ENCODE results near the gene AUTS2.

Gene AUTS2

DNA sequence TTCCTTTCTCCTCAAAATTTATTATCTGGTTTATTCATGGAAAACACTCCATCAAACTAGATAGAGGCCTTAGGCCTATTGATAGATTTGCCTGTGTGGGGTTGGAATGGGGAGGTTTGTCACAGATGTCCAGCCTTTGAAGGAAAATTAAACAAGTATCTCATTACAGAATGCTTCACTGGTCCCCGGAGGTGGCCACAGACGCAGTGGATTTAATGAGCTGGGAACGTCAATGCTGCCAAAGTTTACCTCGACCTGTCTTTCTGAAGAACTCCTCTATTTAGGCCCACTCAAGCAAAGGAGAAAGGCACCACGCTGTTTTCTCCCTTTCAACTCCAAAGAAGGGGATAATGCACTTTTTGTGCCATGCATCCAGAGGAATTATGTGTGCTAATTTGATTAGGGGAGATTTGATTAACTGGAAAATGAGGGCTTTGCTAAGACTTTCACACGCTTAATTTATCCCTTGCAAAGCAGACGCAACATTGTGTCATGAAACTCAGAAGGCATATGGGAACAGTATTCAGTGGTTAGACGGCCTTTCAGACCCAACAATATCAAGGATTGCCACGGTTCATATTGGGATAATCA is 974.9 kb downstream of the AUTS2 start:
- DNase-seq (ENCODE audit: low read depth in 3 of 3): no peak

- no peak for DNase-seq (ENCODE audit: low read depth in 3 of 3)
Observed at GRCh38 chr7:70573696-70574095, 975.4 kb downstream of the AUTS2 start.

DNA sequence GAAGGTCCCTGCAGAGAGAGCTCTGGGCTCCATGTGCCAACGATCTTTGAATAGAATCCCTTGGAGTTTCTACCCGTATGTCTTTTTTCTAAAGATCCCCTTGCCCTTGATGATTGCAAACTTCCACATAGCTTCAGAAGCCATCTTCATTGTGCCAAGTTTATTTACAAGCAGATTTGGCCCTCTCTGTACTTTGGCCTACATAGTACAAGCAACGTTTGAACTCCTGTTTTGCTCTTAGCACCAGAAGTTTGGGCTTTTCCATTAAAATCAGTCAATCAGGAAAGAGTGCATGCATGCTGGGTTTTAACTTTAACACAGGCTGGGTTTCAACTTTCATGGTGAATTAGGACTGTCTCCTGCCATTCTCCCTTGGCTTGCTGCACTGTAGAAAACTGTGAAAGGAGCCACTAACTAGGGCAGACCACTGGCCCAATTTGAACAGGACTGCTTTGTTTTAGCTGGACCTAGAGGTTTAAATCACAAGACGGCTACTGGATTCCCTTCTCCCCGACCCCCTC is 976.1 kb downstream of the AUTS2 start:
- no peak for DNase-seq (ENCODE audit: low read depth in 3 of 3)

- no peak for DNase-seq (ENCODE audit: low read depth in 3 of 3)
Observed at GRCh38 chr7:70574970-70575799, 976.9 kb downstream of the AUTS2 start.

DNA sequence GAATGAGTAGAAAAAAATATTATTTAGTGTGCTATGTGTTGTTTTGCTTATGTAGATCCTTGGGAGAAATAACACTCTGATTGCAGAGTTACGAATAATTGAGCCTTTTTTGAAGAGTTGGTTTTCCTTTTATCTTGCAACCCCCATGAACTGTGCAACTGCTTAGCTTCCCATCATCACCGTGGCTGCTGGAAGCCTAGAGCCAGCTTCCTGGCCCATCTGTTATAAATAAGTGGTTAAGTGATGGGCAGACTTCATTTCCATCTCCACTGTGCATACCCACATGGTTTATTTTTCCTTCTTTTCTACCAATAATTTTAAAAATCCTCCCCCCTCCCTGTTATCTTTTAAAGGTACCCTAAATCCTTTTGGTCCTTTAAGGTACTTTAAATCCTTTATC is 978.8 kb downstream of the AUTS2 start:
- no peak for DNase-seq (ENCODE audit: low read depth in 3 of 3)

DNA sequence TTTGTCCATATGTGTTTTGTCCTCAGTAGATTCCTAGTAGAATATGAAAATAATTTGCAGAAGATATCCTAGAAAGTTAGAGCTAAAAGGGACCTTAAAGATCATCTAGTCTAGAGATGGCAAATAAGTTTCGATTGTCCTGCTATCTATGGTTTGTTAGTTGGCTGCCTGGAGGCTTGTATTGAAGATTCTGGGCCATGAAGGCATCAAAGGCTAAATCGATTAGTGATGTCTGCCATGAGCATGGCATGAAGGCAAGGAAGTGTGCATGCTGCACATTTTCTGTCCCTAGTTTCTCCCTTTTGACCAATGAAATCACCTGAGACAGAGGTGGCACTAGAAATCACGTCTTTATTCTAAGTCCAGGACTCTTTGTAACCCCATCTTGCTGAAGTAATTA is 979.9 kb downstream of the AUTS2 start:
- no peak for DNase-seq (ENCODE audit: low read depth in 3 of 3)

DNA sequence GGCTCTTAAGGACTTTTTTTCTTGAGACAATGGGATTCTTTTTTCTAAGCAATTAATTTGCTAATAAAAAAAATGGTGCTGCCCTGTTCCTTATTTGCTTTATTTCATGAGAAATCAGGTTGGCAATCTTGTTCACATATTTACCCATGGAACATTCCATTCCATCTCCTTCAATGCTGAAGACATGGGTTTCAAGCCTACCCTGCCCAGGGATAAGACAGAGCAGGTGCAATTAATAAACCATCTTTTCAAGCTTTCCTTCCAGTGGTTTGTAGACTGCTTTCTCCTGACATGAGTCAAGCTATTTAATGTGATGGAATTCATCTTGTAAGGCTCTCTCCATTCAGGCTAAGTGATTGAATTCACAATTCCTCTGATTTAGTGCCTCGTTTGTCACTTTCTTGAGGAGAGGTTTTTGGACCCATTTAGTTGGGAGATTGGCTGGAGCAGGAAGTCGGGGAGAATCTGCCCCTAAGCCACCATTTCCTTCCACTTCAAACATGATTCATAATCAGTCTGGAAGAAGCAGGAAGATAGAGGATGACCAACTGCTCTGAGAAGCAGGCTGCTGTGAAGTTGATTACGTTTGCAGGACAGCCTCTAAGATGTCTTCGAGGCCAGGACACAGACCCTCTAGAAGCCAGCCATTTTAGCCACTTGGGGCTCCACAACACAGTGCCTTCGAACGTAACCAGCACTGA is 981.3 kb downstream of the AUTS2 start:
- no peak for DNase-seq (ENCODE audit: low read depth in 3 of 3)

DNA sequence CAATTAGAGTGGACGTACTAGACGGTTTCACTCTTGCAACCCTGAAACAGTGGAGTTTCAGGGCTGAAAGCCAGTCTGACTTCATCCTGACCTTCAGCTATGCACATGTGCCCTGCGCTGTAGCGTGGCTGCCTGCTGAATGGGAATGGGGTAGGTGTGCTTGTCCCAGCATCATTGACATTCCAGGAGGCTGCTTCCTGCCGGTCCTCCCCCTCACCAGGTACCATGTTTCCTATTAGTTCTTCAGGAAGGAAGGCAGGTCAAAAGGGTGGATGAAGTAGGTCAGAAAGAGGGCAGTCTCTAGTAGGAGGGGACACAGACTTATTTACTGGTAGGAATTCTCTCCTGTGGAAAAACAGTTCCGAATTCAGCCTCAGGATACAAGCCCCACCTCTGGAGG is 981.9 kb downstream of the AUTS2 start:
- no peak for DNase-seq (ENCODE audit: low read depth in 3 of 3)

- no peak for DNase-seq (ENCODE audit: low read depth in 3 of 3)
Observed at GRCh38 chr7:70582927-70583895, 984.9 kb downstream of the AUTS2 start.

DNA sequence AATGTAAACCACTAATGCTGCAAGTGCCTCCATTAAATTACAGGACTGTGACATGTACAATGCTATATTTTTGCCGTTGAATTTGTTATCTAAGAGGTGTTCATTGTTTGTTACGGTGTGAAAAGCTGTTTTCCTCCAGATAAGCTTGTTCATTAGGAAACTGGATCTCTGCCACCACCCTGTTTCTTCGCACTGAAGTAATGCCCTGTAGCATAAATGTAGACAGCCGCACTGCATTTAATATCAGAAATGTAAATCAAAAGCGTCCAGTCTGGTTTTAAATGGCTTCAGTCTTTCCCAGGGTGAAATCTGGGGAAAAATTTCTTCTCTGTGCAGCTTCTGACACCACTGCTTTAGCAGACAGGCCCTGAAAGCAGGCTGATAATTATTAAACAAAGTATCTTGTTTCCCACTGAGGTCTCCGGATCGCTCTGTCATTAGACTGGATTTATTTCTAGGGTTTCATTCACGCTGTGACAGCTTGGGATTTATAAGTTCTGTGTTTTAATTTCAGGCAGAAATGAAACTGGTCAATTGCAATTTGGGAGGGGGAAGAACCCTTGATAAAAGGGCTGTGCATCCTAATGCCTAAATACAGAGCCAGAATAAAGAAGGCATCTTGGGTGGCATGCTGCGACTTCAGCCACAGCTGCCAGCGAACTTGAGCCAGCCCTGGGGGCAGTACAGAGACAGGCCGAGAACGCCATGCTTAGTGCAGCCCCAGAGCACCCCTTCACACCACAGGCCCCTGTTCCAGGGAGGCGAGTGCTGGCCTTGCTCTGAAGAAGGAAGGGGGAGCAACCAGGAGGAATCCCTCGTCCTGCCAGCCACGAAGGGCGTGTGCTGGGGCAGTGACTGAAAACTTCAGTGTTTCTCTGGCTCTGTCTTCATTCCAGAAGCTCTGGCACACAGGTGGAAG is 985.9 kb downstream of the AUTS2 start:
- no peak for DNase-seq (ENCODE audit: low read depth in 3 of 3)

- DNase-seq (ENCODE audit: low read depth in 3 of 3): no peak
Observed at GRCh38 chr7:70585071-70585470, 986.8 kb downstream of the AUTS2 start.

DNA sequence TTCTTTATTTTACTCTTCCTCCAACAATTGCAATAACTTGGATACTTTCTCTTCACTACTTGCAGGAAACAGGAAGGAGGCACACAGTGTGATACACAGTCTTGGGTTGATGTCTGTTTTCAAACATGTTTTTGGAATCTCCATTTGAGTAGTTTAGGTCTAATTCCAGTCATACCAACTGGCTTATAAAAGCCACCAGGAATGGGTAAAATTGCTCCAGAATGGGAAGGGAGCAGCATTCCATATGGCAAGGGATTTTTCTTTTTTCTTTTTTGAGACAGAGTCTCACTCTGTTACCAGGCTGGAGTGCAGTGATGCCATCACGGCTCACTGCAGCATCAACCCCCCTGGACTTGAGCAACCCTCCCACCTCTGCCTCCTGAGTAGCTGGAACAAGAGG is 988.5 kb downstream of the AUTS2 start:
- no peak for DNase-seq (ENCODE audit: low read depth in 3 of 3)

DNA sequence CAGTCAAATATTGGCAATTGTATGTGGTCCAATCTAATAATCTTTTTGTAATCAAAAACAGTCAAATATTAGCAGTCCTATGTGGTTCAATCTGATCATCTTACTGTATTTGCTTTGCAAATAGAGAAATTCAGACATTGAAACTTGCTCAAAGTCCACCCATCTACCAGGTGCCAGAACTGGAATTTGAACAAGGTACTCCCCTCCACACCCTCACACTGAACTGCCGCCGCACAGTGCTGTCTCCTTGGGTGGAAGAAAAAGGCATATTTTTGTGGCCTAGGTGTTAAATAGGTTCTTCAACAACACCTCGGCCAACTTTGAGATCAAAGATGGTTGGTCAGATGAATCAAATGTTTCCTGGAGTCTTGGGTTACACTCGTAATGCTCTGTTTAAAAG is 989.5 kb downstream of the AUTS2 start:
- no peak for DNase-seq (ENCODE audit: low read depth in 3 of 3)

GRCh38 chr7:70588191-70588921 is 990.1 kb downstream of the AUTS2 start:
- no peak for DNase-seq (ENCODE audit: low read depth in 3 of 3)

DNA sequence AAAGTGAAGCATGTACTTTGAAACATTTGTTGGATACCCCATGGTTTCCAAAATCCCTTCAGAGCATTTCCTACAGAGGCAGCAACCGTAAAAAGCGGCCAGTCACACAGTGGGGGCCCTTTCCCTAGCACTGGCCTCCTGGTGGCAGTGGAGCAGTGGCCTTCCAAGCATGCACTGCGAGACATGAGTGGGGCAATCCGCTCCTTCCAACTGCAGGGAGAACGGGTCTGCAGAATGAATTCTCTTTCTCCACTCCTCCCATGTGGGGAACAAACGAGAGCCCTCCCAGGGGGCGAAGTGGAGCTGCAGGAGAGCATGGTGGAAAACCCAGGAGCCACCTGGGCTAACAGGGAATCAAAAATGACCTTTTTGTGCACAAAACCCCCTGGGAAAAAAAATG is 990.7 kb downstream of the AUTS2 start:
- DNase-seq (ENCODE audit: low read depth in 3 of 3): no peak

- no peak for DNase-seq (ENCODE audit: low read depth in 3 of 3)
Observed at GRCh38 chr7:70589590-70589989, 991.3 kb downstream of the AUTS2 start.

DNA sequence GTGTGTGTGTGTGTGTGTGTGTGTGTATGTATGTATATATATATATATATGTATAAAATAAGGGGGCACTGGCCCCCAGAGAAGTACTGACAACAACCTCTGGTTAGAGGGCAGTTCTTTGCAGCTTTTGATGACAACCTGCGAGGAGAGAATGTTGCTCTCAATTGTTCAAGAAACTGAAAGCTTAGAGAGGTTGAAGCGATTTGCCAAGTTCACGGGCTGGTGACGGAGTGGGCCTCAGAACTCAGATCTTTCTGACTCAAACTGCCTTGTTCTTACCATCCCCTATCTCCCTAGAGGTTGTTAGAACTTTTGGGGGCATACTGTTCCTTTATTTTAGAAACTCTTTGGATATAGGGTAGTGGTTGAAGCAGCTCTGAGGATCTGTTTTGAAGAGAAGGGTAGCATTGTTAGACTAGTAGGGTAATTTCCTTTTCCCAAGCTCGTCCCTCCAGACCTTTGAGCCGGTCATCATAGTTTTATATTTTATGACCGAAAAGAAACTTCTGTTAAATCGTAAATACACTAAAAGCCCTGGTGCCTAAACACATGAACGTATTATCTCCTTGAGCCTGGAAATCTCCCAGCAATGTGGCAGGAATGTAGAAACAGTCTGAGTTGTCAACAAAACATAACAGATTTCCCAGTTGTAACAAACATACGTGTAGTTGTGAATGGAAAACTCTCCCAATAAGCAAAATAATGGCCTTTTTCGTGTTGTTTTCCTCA is 992.0 kb downstream of the AUTS2 start:
- DNase-seq (ENCODE audit: low read depth in 3 of 3): no peak

DNA sequence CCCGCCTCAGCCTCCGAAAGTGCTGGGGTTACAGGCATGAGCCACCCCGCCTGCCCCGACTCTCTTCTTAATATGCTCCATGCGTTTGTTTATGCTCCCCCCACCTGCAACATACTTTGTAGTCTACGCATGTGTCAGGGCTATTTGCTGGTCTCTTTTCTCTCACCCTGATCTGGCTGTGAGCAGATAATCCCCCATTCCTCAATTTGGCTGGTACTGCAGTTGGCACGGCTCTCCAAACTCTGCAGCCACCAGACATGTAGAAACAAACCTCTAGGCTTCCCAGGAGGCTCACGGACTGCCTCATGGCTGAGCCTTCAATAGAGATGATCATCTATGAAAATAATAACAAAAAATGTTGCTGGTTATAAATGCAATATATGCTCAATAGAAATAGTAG is 993.4 kb downstream of the AUTS2 start:
- no peak for DNase-seq (ENCODE audit: low read depth in 3 of 3)

GRCh38 chr7:70592171-70592570 is 993.9 kb downstream of the AUTS2 start:
- DNase-seq (ENCODE audit: low read depth in 3 of 3): no peak
